Mesenchymal stem cell (in vitro differentiated cells and primary cell): ENCODE data around the gene LMO1.

Experiments
- DNase-seq: peaks from one replicate; pipeline ENCODE4 v3.0.0-alpha.2; 2013
- H2AFZ ChIP-seq: one replicate; pipeline ENCODE4 v1.6.1; 2013; ENCODE audit warnings: low read depth, mild to moderate bottlenecking, control low read depth, inconsistent platforms, low read length, moderate library complexity
- H2AK5ac ChIP-seq: 2 replicates; pipeline ENCODE4 v1.6.1; 2013; ENCODE audit warnings: low read length, moderate library complexity, mild to moderate bottlenecking, inconsistent platforms; ENCODE audit not compliant: severe bottlenecking
- H2BK120ac ChIP-seq: one replicate; pipeline ENCODE4 v1.6.1; 2013; ENCODE audit warnings: low read depth, mild to moderate bottlenecking, inconsistent platforms, low read length, moderate library complexity
- H2BK12ac ChIP-seq, 2 experiments: one replicate each; pipeline ENCODE4 v1.6.1; 2013; ENCODE audit warnings: inconsistent platforms in 2 of 2, low read length in 2 of 2, mild to moderate bottlenecking in 2 of 2, moderate library complexity in 2 of 2, control low read depth in 1 of 2
- H2BK15ac ChIP-seq: one replicate; pipeline ENCODE4 v1.6.1; 2013; ENCODE audit warnings: mild to moderate bottlenecking, low read depth, inconsistent platforms; ENCODE audit not compliant: poor library complexity, severe bottlenecking
- H2BK5ac ChIP-seq: 2 replicates; pipeline ENCODE4 v1.6.1; 2013; ENCODE audit warnings: low read depth, mild to moderate bottlenecking, low read length, control low read depth, inconsistent platforms; ENCODE audit not compliant: poor library complexity, severe bottlenecking
- H3K14ac ChIP-seq, 2 experiments: one replicate each; pipeline ENCODE4 v1.6.1; 2013; ENCODE audit warnings: inconsistent platforms in 2 of 2, low read length in 2 of 2, control low read depth in 1 of 2, mild to moderate bottlenecking in 1 of 2, moderate library complexity in 1 of 2
- H3K18ac ChIP-seq, 2 experiments: one replicate each; pipeline ENCODE4 v1.6.1; 2013; ENCODE audit warnings: inconsistent platforms in 2 of 2, low read length in 2 of 2, control low read depth in 1 of 2, low read depth in 1 of 2, mild to moderate bottlenecking in 1 of 2
- H3K23ac ChIP-seq, 2 experiments: one replicate each; pipeline ENCODE4 v1.6.1; 2013; ENCODE audit warnings: inconsistent platforms in 2 of 2, low read length in 2 of 2, mild to moderate bottlenecking in 2 of 2, moderate library complexity in 2 of 2, control low read depth in 1 of 2
- H3K27ac ChIP-seq: 2 replicates; pipeline ENCODE4 v1.5.1; 2013; ENCODE audit warnings: mild to moderate bottlenecking, moderate library complexity, low read length, control low read depth, inconsistent platforms; ENCODE audit not compliant: poor library complexity, severe bottlenecking
- H3K27me3 ChIP-seq, 2 experiments: 2 replicates each; pipeline versions ENCODE4 v1.6.1 to v1.7.0; 2013; ENCODE audit warnings: low read length in 2 of 2, mild to moderate bottlenecking in 2 of 2, moderate library complexity in 2 of 2, control low read depth in 1 of 2, inconsistent platforms in 1 of 2; ENCODE audit not compliant: control insufficient read depth in 1 of 2, insufficient read depth in 1 of 2
- H3K36me3 ChIP-seq, 2 experiments: 2 replicates each; pipeline versions ENCODE4 v1.6.1 to v1.7.0; 2013; ENCODE audit warnings: low read length in 2 of 2, control low read depth in 1 of 2, inconsistent platforms in 1 of 2, low read depth in 1 of 2, mild to moderate bottlenecking in 1 of 2; ENCODE audit not compliant: insufficient read depth in 2 of 2, control insufficient read depth in 1 of 2
- H3K4ac ChIP-seq, 2 experiments: one replicate each; pipeline ENCODE4 v1.6.1; 2013; ENCODE audit warnings: inconsistent platforms in 2 of 2, low read length in 2 of 2, mild to moderate bottlenecking in 2 of 2, moderate library complexity in 2 of 2, control low read depth in 1 of 2, low read depth in 1 of 2
- H3K4me1 ChIP-seq: 2 replicates; pipeline ENCODE4 v1.6.1; 2013; ENCODE audit warnings: low read depth, low read length, control low read depth; ENCODE audit not compliant: control insufficient read depth, insufficient read depth
- H3K4me2 ChIP-seq: 2 replicates; pipeline ENCODE4 v1.6.1; 2013; ENCODE audit warnings: low read length, mild to moderate bottlenecking, inconsistent platforms; ENCODE audit not compliant: poor library complexity, severe bottlenecking
- H3K4me3 ChIP-seq, 2 experiments: 2 replicates each; pipeline versions ENCODE4 v1.5.1 to v1.7.0; 2013; ENCODE audit warnings: low read length in 2 of 2, mild to moderate bottlenecking in 2 of 2, control low read depth in 1 of 2, low read depth in 1 of 2; ENCODE audit not compliant: insufficient read depth in 1 of 2
- H3K79me1 ChIP-seq: replicated peaks from 2 replicates; pipeline ENCODE4 v1.6.1; 2013; ENCODE audit warnings: mild to moderate bottlenecking, control low read depth, low read length, inconsistent platforms; ENCODE audit not compliant: poor library complexity, severe bottlenecking
- H3K9ac ChIP-seq: 2 replicates; pipeline ENCODE4 v1.7.0; 2013; ENCODE audit warnings: mild to moderate bottlenecking, low read length, moderate library complexity
- H3K9me3 ChIP-seq: 2 replicates; pipeline ENCODE4 v1.7.0; 2013; ENCODE audit warnings: mild to moderate bottlenecking, low read length; ENCODE audit not compliant: control insufficient read depth
- H4K8ac ChIP-seq: one replicate; pipeline ENCODE4 v1.6.1; 2013; ENCODE audit warnings: inconsistent platforms, mild to moderate bottlenecking, low read length, moderate library complexity
- H4K91ac ChIP-seq: one replicate; pipeline ENCODE4 v1.6.1; 2013; ENCODE audit warnings: mild to moderate bottlenecking, low read length, inconsistent platforms
- WGBS: methylation state at CpG from one replicate; pipeline ENCODE4 v1.1.7; 2013; ENCODE audit warnings: mixed read lengths; 5-methylcytosine and 5-hydroxymethylcytosine counted together

Gene LMO1

GRCh38 chr11:8298801-8299786 lies 35.4 kb upstream of the LMO1 start:
- Histone ChIP-seq H3K14ac (no peak overlapping the region), H2BK5ac (no peak overlapping the region), H3K4me3 (no peak overlapping the region), H2BK15ac (no peak overlapping the region), H3K9ac (no peak overlapping the region), H3K23ac (peak overlapping the region in 1 of 2 experiments; percentile 63), H3K4ac (no peak overlapping the region), H3K36me3 (no peaks in the 10 kb centered on the region), H4K8ac (no peak overlapping the region), H4K91ac (no peak overlapping the region), H2BK120ac (no peak overlapping the region), H3K79me1 (no peaks in the 10 kb centered on the region), H3K9me3 (peaks cover 6% of the 10 kb centered on the region), H3K4me1 (peaks cover 3% of the 10 kb centered on the region), H3K27me3 (peaks cover 21 to 31% of the 10 kb centered on the region in 2 experiments), H2BK12ac (no peak overlapping the region), H3K4me2 (no peak overlapping the region), H2AFZ (no peak overlapping the region), H3K27ac (no peak overlapping the region), H3K18ac (no peak overlapping the region), H2AK5ac (no peak overlapping the region)
- no peak for DNase-seq
- WGBS: 85% methylated on average over 12 of the region's 13 CpGs

DNA sequence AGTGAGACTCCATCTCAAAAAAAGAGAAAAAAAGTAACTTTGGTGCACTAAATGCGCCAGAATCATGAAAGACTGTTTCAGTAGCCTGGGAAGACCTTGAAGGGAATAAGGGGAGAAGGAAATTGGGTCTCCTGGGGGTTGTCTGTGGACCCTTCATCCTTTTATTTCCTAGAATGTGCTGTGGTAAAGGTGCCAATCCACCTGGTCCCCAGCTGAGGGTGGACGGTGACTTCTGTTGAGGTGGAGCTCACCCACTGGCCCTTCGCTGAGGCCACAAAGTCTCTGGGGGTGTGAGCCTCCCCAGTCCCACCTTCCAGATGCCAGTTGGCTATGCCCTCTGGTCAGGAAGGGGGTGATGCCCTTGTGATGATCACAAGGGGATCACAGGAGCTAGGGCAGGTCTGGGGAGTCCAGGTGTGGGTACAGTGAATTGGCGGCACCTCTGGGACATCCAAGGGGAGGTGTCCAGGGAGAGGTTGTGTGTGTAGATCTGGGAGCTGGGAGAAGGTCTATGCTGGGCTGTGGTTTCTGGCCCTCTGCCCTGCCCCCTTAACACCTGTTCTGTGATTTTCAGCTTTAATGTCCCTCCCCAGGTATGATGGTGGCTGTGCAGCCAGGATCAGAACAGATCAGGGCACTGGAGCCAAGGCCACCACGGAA lies 34.2 kb upstream of the LMO1 start:
- Histone ChIP-seq H3K4me2 (no peak overlapping the region), H2BK5ac (no peak overlapping the region), H2AK5ac (no peak overlapping the region), H3K4ac (no peak overlapping the region), H3K14ac (no peak overlapping the region), H2BK15ac (no peak overlapping the region), H3K18ac (no peak overlapping the region), H3K4me3 (no peak overlapping the region), H3K9ac (no peak overlapping the region), H2BK12ac (no peak overlapping the region), H3K36me3 (no peaks in the 10 kb centered on the region), H2BK120ac (no peak overlapping the region), H4K8ac (no peak overlapping the region), H3K23ac (no peak overlapping the region), H3K79me1 (no peaks in the 10 kb centered on the region), H3K27ac (no peak overlapping the region), H4K91ac (no peak overlapping the region), H3K9me3 (peaks cover 4% of the 10 kb centered on the region), H2AFZ (no peak overlapping the region), H3K27me3 (peaks cover 28 to 42% of the 10 kb centered on the region in 2 experiments), H3K4me1 (peaks cover 3% of the 10 kb centered on the region)
- no peak for DNase-seq
- WGBS: 99% methylated on average over 5 of the region's 5 CpGs

GRCh38 chr11:8296872-8297271 lies 33.2 kb upstream of the LMO1 start:
- H2AK5ac ChIP-seq: no peak overlapping the region
- H3K36me3 ChIP-seq: no peaks in the 10 kb centered on the region
- 73% methylated on average over 5 of the region's 5 CpGs for WGBS
- H2BK120ac ChIP-seq: no peak overlapping the region
- no peak for DNase-seq
- no peak overlapping the region for H3K4me3 ChIP-seq
- no peak overlapping the region for H2BK12ac ChIP-seq
- no peak overlapping the region for H3K18ac ChIP-seq
- peaks cover 34 to 50% of the 10 kb centered on the region in 2 experiments for H3K27me3 ChIP-seq
- H2BK5ac ChIP-seq: no peak overlapping the region
- H3K27ac ChIP-seq: no peak overlapping the region
- no peak overlapping the region for H2BK15ac ChIP-seq
- H3K4me2 ChIP-seq: no peak overlapping the region
- no peak overlapping the region for H3K9ac ChIP-seq
- H3K79me1 ChIP-seq: no peaks in the 10 kb centered on the region
- no peak overlapping the region for H3K14ac ChIP-seq
- H4K91ac ChIP-seq: no peak overlapping the region
- H3K4ac ChIP-seq: no peak overlapping the region
- peaks cover 3% of the 10 kb centered on the region for H3K4me1 ChIP-seq
- H2AFZ ChIP-seq: no peak overlapping the region
- no peak overlapping the region for H4K8ac ChIP-seq
- peaks cover 4% of the 10 kb centered on the region for H3K9me3 ChIP-seq
- no peak overlapping the region for H3K23ac ChIP-seq

DNA sequence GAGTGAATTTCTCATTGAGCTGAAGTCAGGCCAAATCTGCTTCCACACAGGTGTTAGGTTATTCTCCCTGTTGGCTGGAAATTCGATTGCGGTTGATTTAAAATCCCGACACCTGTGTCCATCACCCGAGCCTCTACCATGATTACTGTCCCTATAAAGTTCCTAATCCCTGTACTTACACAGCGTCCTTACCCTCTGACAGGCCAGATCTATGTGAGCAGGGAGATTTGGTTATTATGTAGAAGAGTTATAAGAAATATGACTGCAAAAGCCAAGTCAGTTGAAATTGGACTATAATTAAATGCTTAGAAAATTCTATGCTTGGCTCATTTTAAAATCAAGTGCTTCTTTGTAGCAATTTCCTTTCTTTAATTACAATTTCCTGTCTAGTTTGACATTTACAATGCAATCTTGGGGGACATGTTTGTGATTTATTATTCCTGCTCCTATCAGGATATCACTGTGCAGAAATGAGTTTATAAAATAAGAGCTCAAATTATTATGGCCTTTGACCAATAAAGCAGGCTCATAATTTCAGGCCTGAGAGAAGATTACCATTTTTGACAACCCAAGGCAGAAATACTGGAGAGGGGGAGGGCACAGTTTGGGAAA lies 32.5 kb upstream of the LMO1 start:
- H3K27me3 ChIP-seq: peaks cover 34 to 51% of the 10 kb centered on the region in 2 experiments
- H3K36me3 ChIP-seq: no peaks in the 10 kb centered on the region
- H3K23ac ChIP-seq: no peak overlapping the region
- H2BK120ac ChIP-seq: no peak overlapping the region
- WGBS: 93% methylated on average over 4 of the region's 5 CpGs
- no peak overlapping the region for H3K4me2 ChIP-seq
- no peaks in the 10 kb centered on the region for H3K9me3 ChIP-seq
- no peak overlapping the region for H4K8ac ChIP-seq
- H3K79me1 ChIP-seq: no peaks in the 10 kb centered on the region
- H2AK5ac ChIP-seq: no peak overlapping the region
- no peak overlapping the region for H2AFZ ChIP-seq
- H3K27ac ChIP-seq: no peak overlapping the region
- H3K4me1 ChIP-seq: peaks cover 3% of the 10 kb centered on the region
- no peak overlapping the region for H4K91ac ChIP-seq
- H2BK15ac ChIP-seq: no peak overlapping the region
- H3K4ac ChIP-seq: no peak overlapping the region
- H3K18ac ChIP-seq: no peak overlapping the region
- H3K9ac ChIP-seq: no peak overlapping the region
- DNase-seq: no peak
- no peak overlapping the region for H2BK12ac ChIP-seq
- no peak overlapping the region for H2BK5ac ChIP-seq
- no peak overlapping the region for H3K14ac ChIP-seq
- no peak overlapping the region for H3K4me3 ChIP-seq
